Measurements from ENCODE around the gene CCDC63. TPM values are rescaled to one million over a fixed set of nuclear protein-coding genes. Genes with fewer than 3 reads are reported as not detected.

CCDC63 gene
- total and polyA plus RNA-seq, 9 of the 15 experiments (the other 6 are each of a cell fraction or from before 2014, with no cell fraction given), result not detected

DNA sequence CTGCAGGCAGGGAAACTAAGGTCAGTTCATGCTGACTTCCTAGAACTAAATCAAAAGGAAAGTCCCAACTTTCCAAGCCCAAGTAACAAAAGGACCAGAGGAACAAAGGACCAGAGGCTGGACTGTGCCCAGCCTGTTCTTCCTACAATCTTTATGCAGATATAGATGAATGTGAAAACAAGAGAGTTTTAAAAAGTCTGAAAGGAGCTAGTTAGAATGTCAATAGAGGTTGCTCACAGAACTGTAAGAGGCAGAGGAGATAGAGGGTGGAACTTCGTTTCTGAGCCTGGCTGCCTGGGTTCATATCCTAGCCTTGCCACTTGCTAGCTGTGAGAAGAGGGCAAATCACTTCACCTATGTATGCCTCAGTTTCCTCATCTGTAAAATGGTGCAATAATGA is 30.0 kb upstream of the CCDC63 start:
- no peak for FAIRE-seq
- Histone ChIP-seq H4K20me1 (replicated peaks; ENCODE audit: control insufficient read depth, insufficient read depth, low read length) (no peaks in the 10 kb centered on the region), H3K36me3 (ENCODE audit: control insufficient read depth, insufficient read depth, low read length) (no peaks in the 10 kb centered on the region), H3K4me1 (replicated peaks in 1 of 2; ENCODE audit: control insufficient read depth in 2 of 2, insufficient read depth in 2 of 2, low read length in 2 of 2) (no peaks in the 10 kb centered on the region), H3K79me2 (ENCODE audit: control insufficient read depth, insufficient read depth, low read length) (no peaks in the 10 kb centered on the region), H2AFZ (ENCODE audit: low read depth, low read length) (no peak overlapping the region), H3K9ac (ENCODE audit: insufficient read depth in 1 of 2, low read depth in 2 of 2, low read length in 2 of 2) (no peak overlapping the region), H3K4me2 (ENCODE audit: insufficient read depth, low read length) (no peak overlapping the region), H3K9me3 (replicated peaks; ENCODE audit: control insufficient read depth, insufficient read depth, low read depth, low read length) (no peaks in the 10 kb centered on the region), H3K27me3 (ENCODE audit: control insufficient read depth in 2 of 2, insufficient read depth in 2 of 2, low read length in 2 of 2) (peaks cover 9 to 30% of the 10 kb centered on the region in 2 experiments; a peak in 4 of 5 replicates), H3K4me3 (no peak overlapping the region), H3K27ac (ENCODE audit: extremely low read depth, low read depth, low read length) (no peak overlapping the region), H3K9me1 (ENCODE audit: control insufficient read depth, insufficient read depth, low read length) (no peaks in the 10 kb centered on the region)
- BruUV-seq (replicated peaks), result no TSS peak
- intact Hi-C loops (cut with micrococcal nuclease) (no loop called here), in situ Hi-C loops (cut with MboI) (no loop called here)
- WGBS (ENCODE audit: insufficient coverage, low coverage, missing lambda C conversion rate), result 0% methylated on average over 1 of the region's 1 CpG
- CTCF ChIA-PET (ENCODE audit: low intra/inter-chr PET ratio), result no interaction called here
- TF ChIP-seq C11orf30 (IDR thresholded peaks at IDR 0.05; ENCODE audit: low read depth), result no peak
- TF ChIP-seq BCL6 (CRISPR knock-in tag; IDR thresholded peaks at IDR 0.05), result no peak
- TF ChIP-seq, protein P1, sequence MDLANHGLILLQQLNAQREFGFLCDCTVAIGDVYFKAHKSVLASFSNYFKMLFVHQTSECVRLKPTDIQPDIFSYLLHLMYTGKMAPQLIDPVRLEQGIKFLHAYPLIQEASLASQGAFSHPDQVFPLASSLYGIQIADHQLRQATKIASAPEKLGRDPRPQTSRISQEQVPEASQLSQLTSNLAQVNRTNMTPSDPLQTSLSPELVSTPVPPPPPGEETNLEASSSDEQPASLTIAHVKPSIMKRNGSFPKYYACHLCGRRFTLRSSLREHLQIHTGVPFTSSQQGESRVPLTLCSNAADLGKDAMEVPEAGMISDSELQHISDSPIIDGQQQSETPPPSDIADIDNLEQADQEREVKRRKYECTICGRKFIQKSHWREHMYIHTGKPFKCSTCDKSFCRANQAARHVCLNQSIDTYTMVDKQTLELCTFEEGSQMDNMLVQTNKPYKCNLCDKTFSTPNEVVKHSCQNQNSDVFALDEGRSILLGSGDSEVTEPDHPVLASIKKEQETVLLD (IDR thresholded peaks at IDR 0.05), result no peak
- TF ChIP-seq RBM25 (IDR thresholded peaks at IDR 0.05; ENCODE audit: low read depth, low read length, severe bottlenecking), result peak; percentile 62
- POLR2A ChIA-PET, result interaction anchor here (1.2 kb wide), 1 partner anchor 13 kb away, joined by 4 read pairs; no protein-coding TSS in a partner anchor
- no peak for DNase-seq (ENCODE audit: extremely low read depth in 1 of 4, low spot score in 3 of 4)
- ATAC-seq, result no peak

DNA sequence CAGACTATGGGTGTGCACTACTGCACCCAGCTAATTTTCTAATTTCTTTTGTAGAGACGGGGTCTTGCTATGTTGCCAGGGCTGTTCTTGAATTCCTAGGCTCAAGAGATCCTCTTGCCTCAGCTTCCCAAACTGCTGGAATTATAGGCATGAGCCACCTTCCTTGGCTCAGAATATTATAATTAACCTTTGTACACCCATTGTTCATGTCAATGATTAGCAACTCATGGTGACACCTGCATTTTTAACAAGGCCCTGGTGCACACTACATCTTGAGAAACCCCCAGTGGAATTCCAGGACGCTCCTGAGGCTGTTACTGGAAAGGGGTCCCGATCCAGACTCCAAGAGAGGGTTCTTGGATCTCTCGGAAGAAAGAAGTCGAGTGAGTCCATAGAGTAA is 28.3 kb upstream of the CCDC63 start:
- no peaks in the 10 kb centered on the region for H4K20me1 ChIP-seq (replicated peaks; ENCODE audit: control insufficient read depth, insufficient read depth, low read length)
- BruUV-seq (replicated peaks), result no TSS peak
- no peaks in the 10 kb centered on the region for H3K4me1 ChIP-seq (replicated peaks in 1 of 2; ENCODE audit: control insufficient read depth in 2 of 2, insufficient read depth in 2 of 2, low read length in 2 of 2)
- no peak for ATAC-seq
- 11% methylated on average over 5 of the region's 5 CpGs for WGBS (ENCODE audit: insufficient coverage, low coverage, missing lambda C conversion rate)
- POLR2A ChIA-PET, result no interaction called here
- in situ Hi-C loops (cut with MboI), result no loop called here
- CTCF ChIA-PET (ENCODE audit: low intra/inter-chr PET ratio), result no interaction called here
- no peaks in the 10 kb centered on the region for H3K36me3 ChIP-seq (ENCODE audit: control insufficient read depth, insufficient read depth, low read length)
- no peak overlapping the region for H3K4me3 ChIP-seq
- H3K79me2 ChIP-seq (ENCODE audit: control insufficient read depth, insufficient read depth, low read length), result no peaks in the 10 kb centered on the region
- no peaks in the 10 kb centered on the region for H3K9me3 ChIP-seq (replicated peaks; ENCODE audit: control insufficient read depth, insufficient read depth, low read depth, low read length)
- no peak overlapping the region for H3K4me2 ChIP-seq (ENCODE audit: insufficient read depth, low read length)
- H2AFZ ChIP-seq (ENCODE audit: low read depth, low read length), result no peak overlapping the region
- no peak for DNase-seq (ENCODE audit: extremely low read depth in 1 of 4, low spot score in 3 of 4)
- no peaks in the 10 kb centered on the region for H3K9me1 ChIP-seq (ENCODE audit: control insufficient read depth, insufficient read depth, low read length)
- H3K27me3 ChIP-seq (ENCODE audit: control insufficient read depth in 2 of 2, insufficient read depth in 2 of 2, low read length in 2 of 2), result peaks cover 7 to 40% of the 10 kb centered on the region in 2 experiments; a peak in 3 of 5 replicates
- no peak overlapping the region for H3K9ac ChIP-seq (ENCODE audit: insufficient read depth in 1 of 2, low read depth in 2 of 2, low read length in 2 of 2)
- intact Hi-C loops (cut with micrococcal nuclease), result no loop called here
- no peak for FAIRE-seq
- no peak overlapping the region for H3K27ac ChIP-seq (ENCODE audit: extremely low read depth, low read depth, low read length)
- no peak for TF ChIP-seq BMI1 (IDR thresholded peaks at IDR 0.05; ENCODE audit: low read length)
- no peak for TF ChIP-seq STAT5B (CRISPR knock-in tag; IDR thresholded peaks at IDR 0.05)
- TF ChIP-seq, protein P2, sequence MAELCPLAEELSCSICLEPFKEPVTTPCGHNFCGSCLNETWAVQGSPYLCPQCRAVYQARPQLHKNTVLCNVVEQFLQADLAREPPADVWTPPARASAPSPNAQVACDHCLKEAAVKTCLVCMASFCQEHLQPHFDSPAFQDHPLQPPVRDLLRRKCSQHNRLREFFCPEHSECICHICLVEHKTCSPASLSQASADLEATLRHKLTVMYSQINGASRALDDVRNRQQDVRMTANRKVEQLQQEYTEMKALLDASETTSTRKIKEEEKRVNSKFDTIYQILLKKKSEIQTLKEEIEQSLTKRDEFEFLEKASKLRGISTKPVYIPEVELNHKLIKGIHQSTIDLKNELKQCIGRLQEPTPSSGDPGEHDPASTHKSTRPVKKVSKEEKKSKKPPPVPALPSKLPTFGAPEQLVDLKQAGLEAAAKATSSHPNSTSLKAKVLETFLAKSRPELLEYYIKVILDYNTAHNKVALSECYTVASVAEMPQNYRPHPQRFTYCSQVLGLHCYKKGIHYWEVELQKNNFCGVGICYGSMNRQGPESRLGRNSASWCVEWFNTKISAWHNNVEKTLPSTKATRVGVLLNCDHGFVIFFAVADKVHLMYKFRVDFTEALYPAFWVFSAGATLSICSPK (IDR thresholded peaks at IDR 0.05; ENCODE audit: borderline replicate concordance), result no peak
- TF ChIP-seq MAFG (tag; conservative IDR thresholded peaks at IDR 0.05), result no peak
- no peak for TF ChIP-seq ZNF445 (CRISPR knock-in tag; IDR thresholded peaks at IDR 0.05; ENCODE audit: low read depth)
- no peak for TF ChIP-seq ZNF780A (CRISPR knock-in tag; IDR thresholded peaks at IDR 0.05)
- TF ChIP-seq ZNF124 (CRISPR knock-in tag; IDR thresholded peaks at IDR 0.05), result no peak
- no peak for TF ChIP-seq U2AF1 (optimal IDR thresholded peaks at IDR 0.05; ENCODE audit: low read depth, low read length)
- no peak for TF ChIP-seq MEF2A (IDR thresholded peaks at IDR 0.05; ENCODE audit: control insufficient read depth, low read depth, low read length)
- TF ChIP-seq NONO (IDR thresholded peaks at IDR 0.05; ENCODE audit: low read depth in 2 of 2, low read length in 1 of 2), result no peak
- TF ChIP-seq SAFB2 (IDR thresholded peaks at IDR 0.05; ENCODE audit: borderline replicate concordance, low read depth, low read length, severe bottlenecking), result no peak

All from K562 (cell line).